HS-5 (cell line): Measurements from ENCODE around the gene DNAH9.
A peak's percentile ranks its signal among the peaks of the same experiment; 100 is the strongest.
"Not testable (repeated sequence)": the region's sequence is repeated elsewhere in the genome, so short reads cannot be mapped to it uniquely, and the experiment has no call there.

Experiments
- DNase-seq: peaks from one replicate; pipeline ENCODE4 v3.0.0-alpha.2; 2012; ENCODE audit warnings: low read depth

Gene DNAH9

DNA sequence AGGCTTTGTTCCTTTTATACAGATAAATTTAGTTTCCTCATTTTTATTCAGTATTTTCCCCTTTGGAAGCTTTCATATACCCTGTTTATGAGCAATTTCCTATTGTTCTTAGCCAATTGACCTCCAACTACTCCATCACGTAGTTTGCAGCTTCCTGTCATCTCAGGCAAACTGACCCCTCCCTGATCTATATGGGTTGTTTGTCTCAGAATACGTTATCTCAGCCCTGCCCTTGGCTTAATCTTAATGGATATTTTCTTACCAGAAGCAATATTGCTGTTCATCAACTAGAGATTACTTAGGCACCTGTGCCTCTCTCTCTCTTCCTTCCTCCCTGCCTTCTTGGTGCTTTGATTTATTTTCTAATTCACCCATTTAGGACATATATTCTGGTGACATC lies 317.8 kb downstream of the DNAH9 start:
- DNase-seq = no peak

DNA sequence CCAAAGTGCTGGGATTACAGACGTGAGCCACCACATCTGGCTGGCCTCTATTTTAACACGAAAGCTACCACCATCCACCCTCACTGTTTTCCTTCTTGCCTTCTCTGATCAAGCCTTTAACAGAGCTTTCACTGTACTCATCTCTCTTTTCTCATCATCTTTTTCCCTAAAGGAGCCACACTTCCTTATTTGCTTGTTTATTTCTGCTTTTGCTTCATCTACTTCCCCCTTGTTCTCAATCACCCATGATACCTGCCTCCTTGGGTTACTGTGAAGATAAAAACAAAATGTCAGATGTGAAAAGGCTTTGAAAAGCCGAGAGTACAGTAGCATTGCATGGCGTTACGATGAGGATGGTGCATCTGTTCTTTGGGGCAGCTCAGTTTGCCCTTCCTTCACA lies 319.1 kb downstream of the DNAH9 start:
- no peak for DNase-seq

DNA sequence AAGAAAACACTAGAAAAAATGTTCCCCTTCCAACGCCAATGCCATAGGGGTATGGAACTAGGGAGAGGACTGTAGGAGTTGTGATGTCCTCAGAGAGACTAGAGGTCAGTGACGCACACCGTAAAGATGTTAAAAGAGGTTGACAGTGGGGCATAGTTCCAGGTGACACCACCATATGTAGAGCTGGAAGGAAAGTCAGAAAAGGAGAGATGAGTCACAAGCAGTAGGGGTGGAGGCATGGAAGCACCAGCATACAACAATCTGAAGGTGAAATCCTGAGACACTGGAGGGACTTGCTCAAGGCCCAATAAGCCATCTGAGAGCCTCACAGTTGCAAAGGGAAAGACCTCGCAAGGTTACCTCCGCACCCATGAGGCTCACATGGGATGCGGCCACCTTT lies 323.0 kb downstream of the DNAH9 start:
- DNase-seq = no peak

DNA sequence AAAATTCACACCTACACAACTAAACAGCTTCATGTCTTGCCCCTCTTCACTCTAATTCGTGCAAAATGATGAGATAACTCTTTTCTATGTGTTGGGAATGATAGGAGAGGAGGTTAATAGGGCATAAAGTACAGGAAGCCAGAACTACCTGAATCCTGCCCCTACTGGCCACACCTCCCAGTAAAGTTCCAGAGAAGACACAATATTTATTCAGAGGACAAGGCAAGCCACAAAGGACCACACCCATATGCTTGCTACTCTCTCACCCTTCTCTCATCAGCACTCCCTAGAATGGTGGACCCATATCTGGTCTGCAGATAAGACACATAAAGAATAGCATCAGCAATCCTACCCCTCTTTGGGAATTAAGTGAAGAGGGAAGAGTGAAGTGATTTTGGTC lies 324.4 kb downstream of the DNAH9 start:
- no peak for DNase-seq

DNA sequence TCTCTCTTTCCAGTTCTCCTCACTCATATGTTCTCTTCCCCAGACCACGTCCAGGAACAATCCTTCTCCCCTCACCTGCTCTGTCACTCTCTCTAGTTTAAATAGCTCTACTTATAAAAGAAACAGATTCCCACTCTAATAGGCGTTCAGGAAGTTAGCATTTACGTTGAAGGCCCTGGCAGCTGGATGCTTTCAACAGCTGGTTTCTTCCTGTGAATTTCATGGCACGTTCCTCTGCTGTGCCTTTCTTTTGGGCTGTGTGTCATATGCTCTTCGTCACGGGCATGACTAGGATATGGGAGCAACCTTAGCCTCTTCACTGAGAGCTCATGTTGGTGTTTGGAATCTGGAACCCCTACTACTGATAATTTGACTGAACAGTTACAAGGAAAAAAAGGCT lies 325.8 kb downstream of the DNAH9 start:
- no peak for DNase-seq

DNA sequence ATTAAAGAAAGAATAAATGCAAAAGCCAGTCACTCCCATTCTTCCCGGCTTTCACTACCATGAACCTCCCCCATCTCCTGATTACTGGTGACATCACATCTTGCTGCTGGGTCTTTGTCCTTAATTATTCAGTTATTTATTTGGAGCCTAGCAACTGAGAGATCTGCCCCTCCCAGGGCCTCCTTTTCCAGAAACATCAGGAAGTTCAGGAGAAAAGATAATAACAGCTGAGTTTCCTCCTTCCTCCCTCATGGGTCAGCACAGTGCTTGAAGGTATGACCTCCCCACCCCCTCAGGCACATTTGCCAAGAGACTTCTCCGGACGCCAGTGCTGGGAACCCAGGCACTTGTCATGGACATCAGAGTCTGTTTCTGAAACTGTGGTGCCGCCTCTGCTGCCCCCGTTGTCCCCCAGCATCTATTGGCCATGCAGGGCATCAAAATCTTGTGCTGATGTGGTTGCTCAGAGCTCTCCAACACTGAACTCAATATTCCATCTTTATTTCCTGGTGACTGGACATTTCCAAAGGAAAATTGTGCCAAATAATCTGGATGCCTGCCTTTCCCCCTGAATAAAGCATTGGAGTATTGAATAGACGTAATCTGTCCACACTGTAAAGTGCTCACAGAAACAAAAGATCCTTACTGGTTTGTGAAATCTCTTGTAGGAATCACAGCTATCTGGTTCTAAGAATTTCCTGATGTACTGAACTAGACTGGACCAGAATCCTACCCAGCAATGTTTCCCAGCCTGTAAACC lies 327.2 kb downstream of the DNAH9 start:
- DNase-seq = no peak

DNA sequence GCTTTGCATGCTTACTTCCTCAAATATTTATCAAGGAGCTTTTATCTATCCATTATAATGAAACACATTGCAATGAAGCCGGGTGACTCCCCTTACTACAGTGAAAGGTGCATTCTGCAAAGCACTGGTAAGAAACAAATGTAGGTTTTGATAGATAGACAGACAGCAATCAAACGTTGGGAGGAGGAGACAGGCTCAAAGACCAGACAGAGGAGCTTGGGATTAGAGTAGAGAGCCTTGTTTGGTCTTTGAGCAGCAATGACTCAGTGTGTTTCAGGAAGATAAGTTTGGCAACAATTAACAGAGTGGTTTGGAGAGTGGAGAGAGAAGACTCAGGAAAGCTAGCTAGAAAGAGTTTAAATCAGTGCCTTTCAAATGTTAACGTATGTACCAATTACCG lies 330.2 kb downstream of the DNAH9 start:
- DNase-seq = no peak

DNA sequence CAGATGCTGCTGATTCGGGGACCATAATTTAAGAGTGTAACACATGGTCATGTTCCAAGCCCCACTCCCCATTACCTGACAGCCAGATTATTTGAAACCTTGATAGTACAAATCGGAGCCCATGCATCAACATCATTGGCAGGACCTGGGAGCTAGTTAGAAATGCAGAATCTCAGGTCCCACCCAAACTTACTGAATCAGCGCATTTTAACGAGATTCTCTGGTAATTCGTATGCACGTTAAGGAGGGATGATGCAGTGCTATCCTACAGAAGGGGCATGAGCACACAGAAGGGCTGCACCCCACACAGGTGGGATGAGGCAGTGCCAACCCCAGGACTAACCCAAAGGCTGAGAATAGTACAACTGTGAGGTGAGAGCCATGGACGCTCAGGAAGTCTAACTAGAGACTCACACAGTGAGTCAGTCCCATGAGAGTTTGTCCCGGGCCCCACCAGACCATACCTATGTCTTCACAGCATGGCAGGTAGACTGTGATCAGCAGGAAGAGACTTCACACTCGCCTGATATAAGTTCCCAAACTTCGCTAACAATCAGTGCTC lies 334.1 kb downstream of the DNAH9 start:
- DNase-seq = no peak

DNA sequence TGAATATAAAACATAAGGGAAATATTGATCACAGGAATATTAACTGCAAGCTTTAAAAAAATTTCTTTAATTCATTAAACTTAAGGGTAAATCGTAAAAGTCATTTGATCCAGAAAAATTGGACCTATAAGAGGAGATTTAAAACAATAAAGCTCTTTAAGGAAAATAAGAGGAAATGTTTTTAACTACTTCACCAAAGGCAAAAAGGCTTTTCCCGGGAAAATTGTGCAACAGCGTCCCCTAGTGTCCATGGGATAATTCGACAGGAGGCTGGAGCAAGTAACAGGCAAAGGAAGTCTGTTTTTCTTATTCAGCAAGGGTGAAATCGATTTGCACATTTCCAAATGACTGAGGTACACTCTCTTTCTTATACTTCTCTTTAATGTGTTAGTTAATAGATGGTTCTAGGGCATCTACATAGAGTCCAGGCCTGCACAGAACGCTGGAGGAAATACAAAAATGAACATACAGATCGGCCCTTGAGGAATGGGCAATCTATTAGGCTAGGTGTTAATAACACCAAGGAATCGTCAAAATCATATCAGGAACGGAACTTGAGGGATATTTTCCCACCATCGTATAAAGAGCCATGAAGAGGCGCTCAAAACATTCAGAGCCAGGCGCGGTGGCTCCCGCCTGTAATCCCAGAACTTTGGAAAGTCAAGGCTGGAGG lies 337.6 kb downstream of the DNAH9 start:
- DNase-seq = no peak

DNA sequence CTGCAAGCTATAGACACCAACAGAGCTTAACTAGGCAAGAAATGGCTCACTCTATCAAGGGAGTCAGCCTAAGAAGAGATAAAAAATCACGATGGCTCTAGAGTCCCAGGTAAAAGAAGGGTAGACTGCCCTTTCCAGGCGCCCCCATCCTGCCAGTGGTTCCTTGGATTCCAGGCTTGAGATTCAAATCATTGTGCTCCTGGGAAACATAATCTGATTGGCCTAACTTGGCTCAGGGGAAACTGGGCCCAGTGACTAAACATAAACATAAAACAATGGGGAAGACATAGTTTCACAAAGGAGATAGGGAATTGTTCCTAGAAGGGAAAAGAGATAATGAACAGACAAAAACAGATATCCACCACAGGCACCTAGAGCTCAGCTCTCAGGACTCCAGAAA lies 342.6 kb downstream of the DNAH9 start:
- no peak for DNase-seq

DNA sequence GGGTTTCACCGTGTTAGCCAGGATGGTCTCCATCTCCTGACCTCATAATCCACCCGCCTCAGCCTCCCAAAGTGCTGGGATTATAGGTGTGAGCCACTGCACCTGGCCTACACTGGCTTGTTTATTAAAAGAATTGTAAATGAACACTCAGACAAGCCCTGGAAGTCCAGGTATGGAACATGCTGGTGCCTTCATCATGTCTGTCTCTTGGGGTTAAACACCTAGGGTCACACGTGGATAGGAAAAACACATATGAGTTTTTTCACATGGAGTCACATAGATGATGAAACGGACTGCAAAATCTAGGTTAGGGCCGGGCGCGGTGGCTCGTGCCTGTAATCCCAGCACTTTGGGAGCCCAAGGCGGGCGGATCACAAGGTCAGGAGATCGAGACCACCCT lies 344.8 kb downstream of the DNAH9 start:
- not testable (repeated sequence) for DNase-seq

DNA sequence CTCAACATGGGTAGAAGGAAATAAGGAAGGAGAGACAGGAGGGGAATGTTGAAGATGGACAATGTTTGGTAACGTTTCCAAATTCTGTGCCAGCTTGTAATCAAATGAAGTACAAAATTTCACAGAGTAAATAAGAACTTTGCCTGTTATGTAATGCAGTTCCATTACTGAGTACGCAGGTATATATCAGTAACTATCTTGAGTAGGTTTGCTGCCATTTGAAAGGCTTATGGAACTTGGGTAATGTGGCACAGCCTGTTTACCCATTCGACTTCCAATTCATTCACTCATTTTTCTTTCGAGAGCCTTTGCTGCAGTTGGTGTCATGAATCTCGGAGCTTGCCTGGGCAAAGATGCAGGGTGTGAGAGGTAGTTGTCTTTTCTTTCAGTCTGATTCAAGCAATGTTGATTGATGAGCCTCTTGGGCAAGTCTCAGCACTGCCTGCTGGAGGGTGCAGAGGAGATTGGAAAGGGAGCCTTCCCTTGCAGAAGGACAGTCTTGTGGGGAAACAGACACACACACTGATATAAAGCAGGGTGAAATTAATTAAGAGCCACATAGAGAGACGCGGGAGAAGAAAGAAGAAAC lies 345.6 kb downstream of the DNAH9 start:
- no peak for DNase-seq

DNA sequence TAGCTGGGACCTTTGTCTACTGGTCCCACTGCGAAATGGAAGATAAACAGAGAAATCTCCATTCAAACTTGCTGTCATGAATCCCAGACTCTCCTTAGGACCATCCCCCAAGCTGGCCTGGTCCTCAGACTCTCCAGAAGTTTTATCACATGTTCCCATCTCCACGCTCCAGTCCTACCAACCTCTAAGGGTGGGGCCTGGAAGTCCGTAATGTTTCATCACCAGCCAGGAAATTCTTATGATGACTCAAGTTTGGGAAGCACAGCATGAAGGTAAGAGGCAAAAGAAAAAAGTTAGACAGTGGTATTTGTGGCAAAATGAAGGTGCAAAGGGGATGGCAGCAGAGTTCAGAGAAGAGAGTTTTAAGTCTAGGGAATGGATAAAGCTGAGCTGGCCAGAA lies 346.3 kb downstream of the DNAH9 start:
- peak; percentile 24 for DNase-seq

DNA sequence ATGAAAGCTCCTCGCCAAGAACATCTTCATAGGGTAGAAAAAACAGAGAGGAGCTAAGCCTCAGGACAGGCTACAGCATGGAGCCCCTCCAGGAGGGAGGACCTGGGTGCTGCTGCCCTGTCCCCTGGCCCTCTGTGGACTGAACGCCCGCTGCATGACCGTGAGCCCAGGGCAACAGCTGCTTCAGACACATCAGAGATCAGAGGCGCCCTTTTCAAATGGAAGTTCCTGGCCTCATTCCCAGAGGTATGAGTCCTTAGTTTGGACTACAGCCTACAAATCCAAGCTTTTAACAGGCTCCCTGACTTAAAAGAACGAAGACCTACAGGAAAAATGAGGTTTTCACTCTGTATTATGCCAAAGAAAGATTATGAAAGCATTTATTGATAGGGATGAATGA lies 350.5 kb downstream of the DNAH9 start:
- peak; percentile 36 for DNase-seq

DNA sequence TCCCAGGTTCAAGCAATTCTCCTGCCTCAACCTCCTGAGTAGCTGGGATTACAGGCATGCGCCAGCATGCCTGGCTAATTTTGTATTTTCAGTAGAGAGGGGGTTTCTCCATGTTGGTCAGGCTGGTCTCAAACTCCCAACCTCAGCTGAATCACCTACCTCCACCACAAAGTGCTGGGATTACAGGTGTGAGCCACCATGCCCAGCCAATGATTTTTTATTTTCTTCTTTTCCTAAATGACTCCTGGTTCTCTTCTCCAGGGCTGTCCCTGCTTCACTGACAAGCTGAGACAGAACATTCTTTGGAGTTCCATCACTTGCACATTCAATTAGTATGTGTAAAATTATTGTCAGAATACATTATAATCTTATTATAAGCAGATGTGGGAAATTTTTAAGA lies 351.3 kb downstream of the DNAH9 start:
- DNase-seq = not testable (repeated sequence)

DNA sequence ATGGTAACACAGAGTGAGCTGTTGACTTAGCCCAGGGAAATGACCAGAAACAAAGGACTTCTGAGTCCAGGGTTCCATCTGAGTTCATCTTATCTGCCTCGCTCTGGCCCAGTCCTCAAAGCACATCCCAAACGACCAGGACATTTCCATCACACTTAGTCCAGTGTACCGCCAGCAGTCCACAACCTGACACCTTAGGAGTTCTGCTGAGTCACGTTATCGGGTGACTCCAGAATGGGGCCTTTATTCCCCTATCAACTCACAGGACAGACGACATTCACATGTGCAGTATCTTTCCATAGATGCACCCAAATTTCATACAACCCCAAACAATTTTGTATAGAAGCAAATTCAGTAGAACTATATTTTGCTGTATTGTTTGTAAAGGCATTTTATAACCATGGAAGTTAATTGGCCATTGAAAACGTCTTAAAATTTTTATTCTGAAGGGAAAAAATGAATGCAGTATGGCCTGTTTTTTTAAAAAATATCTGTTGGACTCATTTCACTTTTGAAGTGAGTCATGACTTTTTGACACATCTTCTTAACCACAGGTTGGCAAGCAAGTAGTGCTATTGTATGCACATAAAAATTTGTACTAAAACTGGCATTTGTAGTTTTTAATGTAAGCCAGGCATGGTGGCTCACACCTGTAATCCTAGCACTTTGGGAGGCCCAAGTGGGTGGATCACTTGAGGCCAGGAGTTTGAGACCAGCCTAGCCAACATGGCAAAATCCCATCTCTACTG lies 352.7 kb downstream of the DNAH9 start:
- no peak for DNase-seq

DNA sequence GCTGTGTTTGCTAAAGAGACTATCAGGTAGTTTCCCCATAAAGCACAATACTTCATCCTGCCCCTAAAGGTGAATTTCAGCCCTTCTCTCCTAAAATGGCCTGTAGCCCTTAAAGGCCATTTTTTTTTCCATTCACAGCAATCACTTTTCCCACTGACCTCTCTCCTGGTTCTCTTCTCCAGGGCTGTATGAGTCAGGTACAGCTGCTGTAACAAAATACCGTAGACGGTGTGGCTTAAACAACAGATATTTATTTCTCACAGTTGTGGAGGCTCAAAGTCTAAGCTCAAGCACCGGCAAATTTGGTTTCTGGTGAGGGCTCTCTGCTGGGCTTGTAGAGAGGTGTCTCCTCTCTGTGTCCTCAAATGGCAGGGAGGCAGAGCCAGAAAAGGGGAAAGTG lies 354.3 kb downstream of the DNAH9 start:
- no peak for DNase-seq

DNA sequence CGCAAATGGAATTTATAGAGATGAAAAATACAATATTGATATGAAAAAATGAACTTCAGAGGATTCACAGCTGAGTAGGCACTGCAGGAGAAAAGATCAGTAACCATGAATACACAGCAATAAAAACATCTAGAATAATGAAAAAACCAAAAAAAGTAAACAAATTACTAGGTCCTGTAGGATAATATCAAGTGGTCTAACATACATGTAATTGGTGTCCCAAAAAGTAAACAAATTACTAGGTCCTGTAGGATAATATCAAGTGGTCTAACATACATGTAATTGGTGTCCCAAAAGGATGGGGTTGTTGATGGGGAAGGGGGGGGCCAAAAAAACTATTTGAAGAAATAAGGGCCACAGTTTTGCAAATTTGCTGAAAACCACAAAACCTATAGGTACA lies 355.7 kb downstream of the DNAH9 start:
- no peak for DNase-seq

DNA sequence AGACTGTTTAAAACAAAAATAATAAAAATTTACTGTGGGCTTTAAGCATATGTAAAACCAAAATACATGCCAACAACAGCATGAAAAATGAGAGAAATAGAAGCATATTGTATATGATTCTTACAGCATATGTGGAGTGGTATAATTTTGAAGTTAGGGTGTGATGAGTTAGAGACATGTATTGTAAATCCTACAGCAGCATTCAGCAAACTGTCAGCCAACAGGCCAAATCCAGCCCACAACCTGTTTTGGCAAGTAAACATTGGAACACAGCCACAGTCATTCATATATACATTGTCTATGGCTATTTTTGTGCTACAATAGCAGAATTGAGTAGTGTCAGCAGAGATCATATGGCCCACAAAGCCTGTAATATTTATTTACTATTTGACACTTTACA lies 356.7 kb downstream of the DNAH9 start:
- no peak for DNase-seq

DNA sequence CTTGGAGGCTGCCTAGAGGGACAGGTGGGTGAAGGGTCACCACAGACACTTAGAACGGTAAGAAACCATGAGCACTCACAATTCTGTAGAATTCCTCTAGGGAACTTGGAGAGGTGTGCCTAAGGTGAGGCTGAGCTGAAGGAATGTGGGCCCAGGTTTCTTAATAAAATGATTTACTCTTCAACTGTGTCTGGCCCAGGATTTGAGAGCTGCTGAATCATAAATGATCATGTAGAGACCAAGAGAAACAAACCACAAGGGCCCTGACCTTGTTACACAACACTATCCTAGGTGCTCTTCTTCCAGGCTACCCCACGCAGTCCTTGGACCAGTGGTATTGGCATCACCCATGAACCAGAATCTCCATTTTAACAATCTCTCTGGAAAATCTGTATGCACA lies 371.3 kb downstream of the DNAH9 start:
- no peak for DNase-seq

DNA sequence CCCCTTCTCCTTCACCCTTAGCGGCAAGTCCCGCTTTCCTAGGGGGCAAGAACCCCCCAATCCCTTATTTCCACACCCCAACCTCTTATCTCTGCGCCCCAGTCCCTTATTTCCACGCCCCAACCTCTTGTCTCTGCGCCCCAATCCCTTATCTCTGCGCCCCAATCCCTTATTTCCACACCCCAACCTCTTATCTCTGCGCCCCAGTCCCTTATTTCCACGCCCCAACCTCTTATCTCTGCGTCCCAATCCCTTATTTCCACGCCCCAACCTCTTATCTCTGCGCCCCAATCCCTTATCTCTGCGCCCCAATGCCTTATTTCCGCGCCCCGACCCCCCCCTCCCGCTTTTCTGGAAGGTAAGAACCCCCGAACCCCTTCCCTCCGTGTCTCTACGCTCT lies 374.5 kb downstream of the DNAH9 start:
- DNase-seq = not testable (repeated sequence)

DNA sequence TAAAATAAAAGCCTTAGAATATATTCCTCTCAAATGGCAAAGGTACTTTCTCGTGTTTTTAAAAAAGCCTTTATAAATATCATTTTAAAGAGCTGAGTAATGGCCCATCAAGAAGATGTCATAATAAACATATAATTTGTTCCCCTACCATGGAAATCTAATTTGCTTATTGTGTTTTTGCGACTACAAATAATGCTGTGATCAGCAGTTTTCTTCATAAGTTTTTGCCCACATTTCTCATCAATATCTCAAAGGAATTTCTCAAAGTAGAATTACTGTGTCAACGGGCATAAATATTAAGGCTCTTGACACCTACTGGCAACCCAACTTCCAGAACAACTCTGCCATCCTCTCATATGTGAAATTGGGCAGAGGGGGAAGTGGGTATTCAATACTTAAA lies 381.5 kb downstream of the DNAH9 start:
- DNase-seq = no peak

DNA sequence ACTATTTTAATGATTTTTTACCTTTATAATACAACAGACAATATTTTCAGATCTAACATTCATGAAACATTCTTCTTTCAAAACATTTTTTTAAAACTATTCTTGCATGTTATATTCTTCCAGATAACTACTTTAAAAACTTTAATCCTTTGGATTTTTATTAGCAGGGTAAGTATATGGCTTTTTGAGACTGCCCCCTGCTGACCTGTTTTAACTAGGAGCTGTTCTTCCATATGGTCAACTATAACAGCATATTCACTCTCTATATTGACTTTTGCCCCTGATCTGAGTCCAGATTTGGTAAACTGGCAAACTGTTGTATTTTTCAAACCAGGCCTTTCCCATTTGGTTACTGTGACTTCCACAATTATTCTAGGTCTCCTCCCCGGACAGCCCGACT lies 382.5 kb downstream of the DNAH9 start:
- DNase-seq = no peak
